HG03066 (cell line): ENCODE results near the gene NLRC3.

ENCODE experiments used
- ATAC-seq: cut with Tn5 transposase; IDR thresholded peaks from one replicate; pipeline ENCODE4 v1.9.1; 2021; ENCODE audit warnings: low read depth; ENCODE audit not compliant: unreplicated experiment

The NLRC3 gene

GRCh38 chr16:3580251-3580651, 3.0 kb upstream of the NLRC3 start:
- no peak for ATAC-seq

- ATAC-seq: no peak
These were observed 2.6 kb upstream of the NLRC3 start for GRCh38 chr16:3579776-3580175.

GRCh38 chr16:3578610-3579551, 1.7 kb upstream of the NLRC3 start:
- ATAC-seq: peak; percentile 70

DNA sequence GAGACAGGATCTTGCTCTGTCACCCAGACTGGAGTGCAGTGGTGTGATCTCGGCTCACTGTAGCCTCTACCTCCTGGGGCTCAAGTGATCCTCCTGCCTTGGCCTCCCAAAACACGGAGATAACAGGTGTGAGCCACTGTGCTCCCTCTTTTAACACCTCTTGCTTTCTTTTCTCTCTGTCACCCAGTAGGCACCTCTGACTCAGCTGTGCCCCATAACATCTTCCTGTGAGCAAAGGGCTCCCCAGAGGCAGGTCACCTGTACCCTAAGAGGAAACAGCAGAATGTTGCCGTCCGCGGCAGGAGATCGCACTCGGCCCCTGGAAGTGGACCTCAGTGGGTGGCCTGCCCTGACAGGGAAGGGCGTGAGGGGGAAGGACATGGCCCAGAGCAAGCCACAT, 918 bp upstream of the NLRC3 start:
- ATAC-seq: no peak

DNA sequence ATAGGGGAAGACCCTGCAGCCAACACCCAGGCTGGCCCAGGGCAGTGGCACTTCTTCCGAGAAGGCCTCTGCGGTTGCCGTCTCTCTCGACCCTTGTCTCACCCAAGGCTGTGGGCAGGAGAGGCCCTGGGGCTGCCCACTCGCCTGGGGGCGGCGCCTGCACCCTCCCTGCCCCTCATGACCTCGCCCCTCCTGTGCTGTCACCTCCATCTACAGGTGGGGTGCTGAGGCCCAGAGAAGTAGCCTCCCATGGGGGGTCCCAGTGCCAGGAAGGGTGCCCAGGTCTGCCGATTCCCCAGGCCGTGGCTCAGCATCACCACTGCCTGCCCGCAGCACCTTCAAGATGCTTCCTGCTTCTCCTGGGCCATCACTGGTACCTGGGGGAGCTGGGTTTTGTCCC, 992 bp downstream of the NLRC3 start:
- no peak for ATAC-seq

DNA sequence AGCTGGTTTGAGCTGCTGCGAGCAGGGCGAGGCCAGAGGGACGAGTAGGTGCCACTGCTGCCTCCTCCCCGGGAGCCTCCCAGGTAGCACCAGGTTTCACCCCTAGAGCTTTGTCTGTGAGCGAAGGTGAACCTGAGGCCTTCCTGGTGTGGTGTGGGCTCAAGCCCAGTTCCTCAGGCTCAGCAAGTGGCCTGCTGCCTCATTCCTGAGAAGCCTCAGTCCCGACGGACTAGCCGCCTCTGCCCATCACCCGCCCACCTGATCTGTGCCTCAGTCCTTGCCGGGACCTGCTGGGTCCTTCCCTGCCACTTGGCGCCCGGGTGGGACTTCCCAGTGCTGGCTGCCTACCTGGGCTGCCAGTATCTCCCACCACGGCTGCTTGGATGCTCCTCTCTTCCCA, 1.7 kb downstream of the NLRC3 start:
- ATAC-seq: no peak

DNA sequence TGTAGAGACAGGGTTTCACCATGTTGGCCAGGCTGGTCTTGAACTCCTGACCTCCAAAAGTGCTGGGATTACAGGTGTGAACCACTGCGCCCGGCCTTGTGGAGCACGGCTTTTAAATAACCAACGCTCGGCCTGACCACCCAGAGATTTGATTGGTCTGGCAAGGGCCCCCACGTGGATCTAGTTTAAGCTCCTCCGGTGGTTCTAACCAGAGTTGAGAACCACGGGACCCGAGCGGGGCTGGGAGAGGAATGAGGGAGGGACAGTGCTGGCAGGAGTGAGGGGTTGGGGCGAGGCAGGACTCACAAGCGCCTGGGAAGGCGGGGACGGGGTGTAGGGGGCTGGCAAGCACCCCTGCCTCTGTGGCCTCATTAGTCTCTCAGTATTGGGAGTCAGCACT, 3.0 kb downstream of the NLRC3 start:
- no peak for ATAC-seq

DNA sequence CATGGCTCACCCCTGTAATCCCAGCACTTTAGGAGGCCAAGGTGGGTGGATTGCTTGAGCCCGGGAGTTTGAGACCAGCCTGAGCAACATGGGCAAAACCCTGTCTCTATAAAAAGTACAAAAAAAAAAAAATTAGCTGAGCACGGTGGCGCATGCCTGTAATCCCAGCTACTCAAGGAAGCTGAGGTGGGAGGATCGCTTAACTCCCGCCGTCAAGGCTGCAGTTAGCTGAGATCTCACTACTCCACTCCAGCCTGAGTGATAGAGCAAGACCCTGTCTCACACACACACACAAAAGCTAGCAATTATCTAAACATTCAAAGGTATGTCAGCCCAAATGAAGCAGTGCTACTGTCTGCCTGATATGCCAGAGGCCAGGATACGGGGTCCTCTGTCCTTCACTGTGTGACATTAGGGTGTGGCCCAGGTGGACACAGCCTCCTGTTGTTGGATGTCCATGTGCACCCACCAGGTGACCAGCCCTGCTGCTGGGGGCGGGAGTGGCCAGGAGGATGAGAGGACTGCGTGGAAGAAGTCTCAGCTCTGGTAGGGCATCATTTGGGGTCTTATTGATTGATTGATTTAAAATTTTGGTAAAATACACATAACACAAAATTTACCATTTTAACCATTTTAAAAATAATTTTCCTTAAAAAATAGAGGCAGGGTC, 3.9 kb downstream of the NLRC3 start:
- ATAC-seq: no peak

- no peak for ATAC-seq
These were observed 6.7 kb downstream of the NLRC3 start for GRCh38 chr16:3570420-3571062.

DNA sequence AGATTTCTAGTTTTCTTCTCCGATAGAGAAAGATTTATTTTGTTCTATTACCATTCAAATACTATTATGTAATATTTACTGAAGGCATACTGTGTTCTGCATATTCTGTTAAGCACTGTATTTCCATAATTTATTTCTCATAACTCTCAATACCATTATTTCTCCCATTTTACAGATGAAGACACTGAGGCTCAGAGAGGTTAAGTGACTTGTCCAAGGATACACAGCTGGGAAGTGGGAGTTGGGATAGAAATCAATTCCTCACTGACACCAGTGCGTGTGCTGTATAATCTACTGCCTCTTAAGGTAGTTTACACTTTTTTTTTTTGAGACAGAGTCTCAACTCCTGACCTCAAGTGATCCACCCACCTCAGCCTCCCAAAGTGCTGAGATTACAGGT, 7.4 kb downstream of the NLRC3 start:
- ATAC-seq: no peak

DNA sequence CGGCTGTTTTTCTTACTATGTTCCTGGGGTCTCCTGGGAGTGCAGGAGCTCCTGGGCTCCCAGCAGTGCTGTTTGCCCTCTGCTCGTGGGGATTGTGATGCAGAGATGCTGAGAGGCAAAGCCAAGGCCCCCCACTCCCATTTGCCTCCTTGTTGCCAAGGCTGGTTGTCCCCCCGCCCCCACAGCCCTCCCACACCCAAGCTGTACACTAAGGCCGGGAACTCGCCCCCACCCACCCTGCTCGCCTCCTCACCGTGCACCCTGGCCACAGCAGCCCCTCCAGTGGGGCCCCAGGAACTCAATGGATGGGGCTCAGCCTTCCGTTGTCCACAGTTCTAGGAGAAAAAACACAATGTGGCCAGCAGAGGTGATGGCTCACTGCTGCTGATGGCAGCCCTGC, 10.2 kb downstream of the NLRC3 start:
- ATAC-seq: no peak

DNA sequence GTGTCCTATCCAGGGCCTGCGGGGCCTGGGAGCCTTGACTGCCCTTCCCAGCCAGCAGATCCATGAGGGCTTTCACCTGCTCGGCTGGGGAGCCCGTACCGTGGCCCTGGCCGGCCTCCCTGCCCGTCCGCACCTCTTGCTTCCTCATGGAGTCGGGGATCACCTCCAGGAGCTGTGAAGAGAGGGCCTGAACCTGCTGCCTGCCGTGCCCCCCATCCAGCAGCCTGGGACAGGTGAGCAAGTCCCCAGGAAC, 12.4 kb downstream of the NLRC3 start:
- no peak for ATAC-seq

- ATAC-seq: no peak
These were observed 12.9 kb downstream of the NLRC3 start for GRCh38 chr16:3564130-3564888.

GRCh38 chr16:3562914-3563480, 14.2 kb downstream of the NLRC3 start:
- ATAC-seq: no peak

DNA sequence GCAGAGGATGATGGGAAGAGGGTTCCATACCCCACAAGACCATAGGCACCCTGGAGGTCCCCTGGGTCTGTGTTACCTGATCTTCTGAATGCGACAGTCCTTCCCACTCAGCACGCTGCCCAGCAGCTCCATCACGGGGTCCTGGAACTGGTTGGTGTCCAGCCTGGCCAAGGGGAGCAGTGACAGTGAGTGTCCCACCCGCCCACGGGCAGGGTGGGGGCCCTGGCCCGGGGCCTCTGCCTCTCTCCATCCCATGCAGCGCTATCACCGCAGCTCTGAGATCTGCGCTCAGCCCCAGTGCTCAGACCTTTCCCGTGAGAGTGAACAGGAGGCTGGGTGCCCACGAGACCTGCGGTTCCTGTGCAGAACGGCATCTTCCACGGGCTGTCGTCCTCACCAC, 15.6 kb downstream of the NLRC3 start:
- ATAC-seq: no peak

- no peak for ATAC-seq
These were observed 22.8 kb downstream of the NLRC3 start for GRCh38 chr16:3554351-3554928.

DNA sequence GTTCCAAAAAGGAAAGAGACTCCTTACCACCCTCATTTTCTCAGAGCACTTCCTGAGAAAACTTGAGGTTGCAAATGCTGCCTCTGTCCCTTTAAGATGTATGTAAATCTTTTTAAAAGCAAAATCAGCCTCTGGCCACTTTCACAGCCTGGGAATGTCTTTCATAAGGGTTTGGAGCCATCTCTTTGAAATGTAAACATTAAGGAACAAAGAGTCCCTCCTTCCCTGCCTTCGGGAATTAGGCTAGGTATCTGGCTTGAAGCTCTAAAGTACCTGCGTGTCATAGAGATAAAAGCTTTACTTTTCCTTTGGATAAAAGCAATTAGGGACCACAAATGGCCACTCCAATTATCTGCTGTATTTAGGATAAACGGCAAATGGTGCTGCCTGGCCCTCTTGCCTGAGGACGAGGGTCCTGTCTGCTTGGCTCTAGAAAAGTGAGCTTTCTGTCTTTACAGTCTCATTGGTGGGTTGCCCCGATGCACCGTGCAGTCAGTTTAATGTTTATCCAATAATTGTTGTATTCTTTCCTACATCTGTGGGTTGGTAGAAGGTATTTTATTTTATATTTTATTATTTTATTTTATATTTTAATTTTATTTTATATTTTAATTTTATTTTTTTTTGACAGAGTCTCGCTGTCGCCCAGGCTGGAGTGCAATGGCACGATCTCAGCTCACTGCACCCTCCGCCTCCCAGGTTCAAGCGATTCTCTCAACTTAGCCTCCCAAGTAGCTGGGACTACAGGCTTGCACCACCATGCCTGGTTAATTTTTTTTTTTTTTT, 23.9 kb downstream of the NLRC3 start:
- no peak for ATAC-seq

- ATAC-seq: no peak
These were observed 26.1 kb downstream of the NLRC3 start for GRCh38 chr16:3550851-3551847.
